Colonic mucosa (tissue), 4 donors: ENCODE results near the gene PALM3. TPM values are rescaled to one million over a fixed set of nuclear protein-coding genes. Genes with fewer than 3 reads are reported as not detected.

ENCODE experiments used
- DNase-seq: peaks from one replicate; pipeline ENCODE4 v3.0.0-alpha.2; 2020
- H3K27ac ChIP-seq: fragments of 200-600 bp; one replicate; pipeline ENCODE4 v1.8.0; 2021
- H3K27me3 ChIP-seq: fragments of 200-600 bp; one replicate; pipeline ENCODE4 v1.8.0; 2021
- H3K36me3 ChIP-seq: fragments of 200-600 bp; one replicate; pipeline ENCODE4 v1.8.0; 2021
- H3K4me1 ChIP-seq: fragments of 200-600 bp; one replicate; pipeline ENCODE4 v1.8.0; 2021; ENCODE audit warnings: mild to moderate bottlenecking
- H3K4me3 ChIP-seq: fragments of 200-600 bp; one replicate; pipeline ENCODE4 v1.8.0; 2021
- H3K9ac ChIP-seq, 2 donors: one replicate each; pipeline ENCODE4 v1.7.0; 2013; ENCODE audit warnings: control low read depth in 2 of 2, low read depth in 2 of 2, low read length in 2 of 2
- H3K9me3 ChIP-seq: fragments of 200-600 bp; one replicate; pipeline ENCODE4 v1.8.0; 2021
- CTCF ChIP-seq: fragments of 200-600 bp; IDR thresholded peaks from one replicate; pipeline ENCODE4 v1.8.0; 2022; ENCODE audit warnings: antibody characterized with exemption, mild to moderate bottlenecking
- intact Hi-C: fragments of 100-400 bp; cut with DNase I; formaldehyde crosslinking; loops from one replicate; pipeline ENCODE4 v1.14.1; 2022
- total RNA-seq, 2 donors: library from RNA; stranded (reverse); fragmentation: NEBNext Ultra II Directional in 1 of 2; extraction: Animal tissue kit (Norgen Biotek cat#: 25700) in 1 of 2; gene quantifications; one replicate each; pipeline ENCODE4 v1.2.1, GENCODE V29; 2021
- donor health status: healthy.
- donor health status: DM: no; HTN: no; CAD: no.
- donor health status: DM: no; HTN: no; CAD: no.

The PALM3 gene
- total RNA-seq, 2 donors from 2014 or later = 0.37 to 1.6 TPM

- H3K4me1 ChIP-seq = peaks cover 4% of the 10 kb centered on the region
- H3K9me3 ChIP-seq = no peaks in the 10 kb centered on the region
- no peak for TF ChIP-seq CTCF
- H3K27me3 ChIP-seq = no peaks in the 10 kb centered on the region
- peak; percentile 99 for DNase-seq
- peak overlapping the region; percentile 90 to 99 for H3K9ac ChIP-seq
- intact Hi-C loops = no loop called here
- no peaks in the 10 kb centered on the region for H3K36me3 ChIP-seq
- peak overlapping the region; percentile 95 for H3K27ac ChIP-seq
- peak overlapping the region; percentile 67 for H3K4me3 ChIP-seq
Measured at GRCh38 chr19:14080887-14081796, 19.3 kb upstream of the PALM3 start.

- no peak for TF ChIP-seq CTCF
- Histone ChIP-seq H3K9me3 (no peaks in the 10 kb centered on the region), H3K9ac (no peak overlapping the region), H3K27ac (no peak overlapping the region), H3K36me3 (no peaks in the 10 kb centered on the region), H3K27me3 (no peaks in the 10 kb centered on the region), H3K4me1 (peaks cover 4% of the 10 kb centered on the region), H3K4me3 (no peak overlapping the region)
- DNase-seq = no peak
- intact Hi-C loops = no loop called here
Measured at GRCh38 chr19:14078411-14078810, 16.5 kb upstream of the PALM3 start.

- peak overlapping the region; percentile 78 to 99 for H3K9ac ChIP-seq
- DNase-seq = peak; percentile 80
- intact Hi-C loops = no loop called here
- H3K4me3 ChIP-seq = peak overlapping the region; percentile 81
- H3K9me3 ChIP-seq = no peaks in the 10 kb centered on the region
- no peaks in the 10 kb centered on the region for H3K36me3 ChIP-seq
- peak overlapping the region; percentile 97 for H3K27ac ChIP-seq
- TF ChIP-seq CTCF = no peak
- no peaks in the 10 kb centered on the region for H3K4me1 ChIP-seq
- no peaks in the 10 kb centered on the region for H3K27me3 ChIP-seq
Measured at GRCh38 chr19:14073925-14074838, 12.3 kb upstream of the PALM3 start.

GRCh38 chr19:14073261-14073924, 11.5 kb upstream of the PALM3 start:
- Histone ChIP-seq H3K36me3 (no peaks in the 10 kb centered on the region), H3K4me1 (no peaks in the 10 kb centered on the region), H3K9ac (peak overlapping the region; percentile 78 to 99), H3K4me3 (peak overlapping the region; percentile 81), H3K9me3 (no peaks in the 10 kb centered on the region), H3K27ac (peak overlapping the region; percentile 97), H3K27me3 (no peaks in the 10 kb centered on the region)
- intact Hi-C loops = no loop called here
- peak; percentile 73 for DNase-seq
- TF ChIP-seq CTCF = no peak
